Lower lobe of right lung (tissue), 2 donors: Measurements from ENCODE around the gene MAGEA1. TPM values are rescaled to one million over a fixed set of nuclear protein-coding genes. Genes with fewer than 3 reads are reported as not detected.
A peak's percentile ranks its signal among the peaks of the same experiment; 100 is the strongest.
"Not testable (repeated sequence)": the region's sequence is repeated elsewhere in the genome, so short reads cannot be mapped to it uniquely, and the experiment has no call there.

Experiments
- ATAC-seq, 2 donors: fragments of 200-7000 bp; cut with Tn5 transposase; one replicate each; pipeline ENCODE4 v1.9.1; 2020 to 2022; ENCODE audit warnings: mild to moderate bottlenecking in 2 of 2, moderate library complexity in 2 of 2
- DNase-seq: peaks from one replicate; pipeline ENCODE4 v3.0.0-alpha.2; 2020
- H3K27ac ChIP-seq: fragments of 200-600 bp; one replicate; pipeline ENCODE4 v1.8.0; 2022
- H3K27me3 ChIP-seq: fragments of 200-600 bp; one replicate; pipeline ENCODE4 v1.8.0; 2022; ENCODE audit warnings: low read depth
- H3K36me3 ChIP-seq: fragments of 200-600 bp; one replicate; pipeline ENCODE4 v1.8.0; 2022; ENCODE audit warnings: mild to moderate bottlenecking
- H3K4me1 ChIP-seq: fragments of 200-600 bp; one replicate; pipeline ENCODE4 v1.8.0; 2022
- H3K4me3 ChIP-seq: fragments of 200-600 bp; one replicate; pipeline ENCODE4 v1.8.0; 2022; ENCODE audit warnings: mild to moderate bottlenecking
- H3K9me3 ChIP-seq: fragments of 200-600 bp; one replicate; pipeline ENCODE4 v1.8.0; 2022
- CTCF ChIP-seq: fragments of 200-600 bp; IDR thresholded peaks from one replicate; pipeline ENCODE4 v1.8.0; 2022; ENCODE audit warnings: antibody characterized with exemption, mild to moderate bottlenecking
- intact Hi-C: fragments of 100-400 bp; cut with DNase I; formaldehyde crosslinking; loops from one replicate; pipeline ENCODE4 v1.11.0; 2022
- long read RNA-seq: library from polyadenylated mRNA; unstranded; transcript quantifications from one replicate; pipeline ENCODE4 v2.0.0, GENCODE V29; 2021
- total RNA-seq: library from RNA; stranded (reverse); fragmentation: NEBNext Ultra II Directional; extraction: Animal tissue kit (Norgen Biotek cat#: 25700); gene quantifications from one replicate; pipeline ENCODE4 v1.2.1, GENCODE V29; 2021
- donor health status: DM: no; HTN: yes; CAD: no; lungs with severe emphysema.

The MAGEA1 gene
- total RNA-seq, result not detected
- long read RNA-seq, result 0 reads

GRCh38 chrX:153179131-153179530 is at the start of gene MAGEA1:
MAGEA1 (plus strand) TSS chrX:153179284; CDS start chrX:153182390, 3,106 bp downstream.
- Histone ChIP-seq H3K36me3 (no peaks in the 10 kb centered on the region), H3K4me3 (no peak within 1 kb of the TSS), H3K9me3 (no peaks in the 10 kb centered on the region), H3K27me3 (no peaks in the 10 kb centered on the region), H3K4me1 (no peaks in the 10 kb centered on the region), H3K27ac (no peak within 1 kb of the TSS)
- intact Hi-C loops, result no loop called here
- no peak for DNase-seq
- no peak for TF ChIP-seq CTCF
- no peak for ATAC-seq

GRCh38 chrX:153132924-153133323 is 46.2 kb upstream of the MAGEA1 start:
- H3K4me3 ChIP-seq, intact Hi-C loops, H3K27me3 ChIP-seq, ATAC-seq, H3K4me1 ChIP-seq, DNase-seq, H3K9me3 ChIP-seq, H3K27ac ChIP-seq, H3K36me3 ChIP-seq: not testable (repeated sequence)

DNA sequence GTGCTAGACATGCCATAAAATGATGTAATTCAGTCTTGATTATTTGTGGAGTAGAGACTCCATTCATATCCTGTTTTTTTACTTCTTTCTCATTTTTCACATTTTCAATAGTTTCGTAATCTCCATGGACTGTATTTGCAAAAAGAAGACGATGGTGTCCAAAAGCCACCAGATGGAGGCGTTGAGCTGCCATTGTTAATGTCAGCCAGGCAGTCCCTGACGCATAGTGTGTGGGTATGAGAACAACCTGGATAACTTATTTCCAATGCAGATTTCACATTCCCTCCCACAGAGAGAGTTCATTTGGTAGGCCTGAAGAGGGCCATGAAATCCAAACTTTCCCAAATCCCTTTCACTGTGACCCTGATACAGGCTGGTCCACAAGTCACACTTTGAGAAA is 40.0 kb upstream of the MAGEA1 start:
- intact Hi-C loops, H3K4me1 ChIP-seq, H3K4me3 ChIP-seq, H3K27me3 ChIP-seq, H3K27ac ChIP-seq, H3K36me3 ChIP-seq, DNase-seq, H3K9me3 ChIP-seq: not testable (repeated sequence)
- ATAC-seq, result peak; percentile 53 to 74

- H3K27me3 ChIP-seq, H3K9me3 ChIP-seq, ATAC-seq, H3K36me3 ChIP-seq, H3K27ac ChIP-seq, DNase-seq, intact Hi-C loops, H3K4me1 ChIP-seq, H3K4me3 ChIP-seq: not testable (repeated sequence)
Observed at GRCh38 chrX:153146288-153146687, 32.8 kb upstream of the MAGEA1 start.

GRCh38 chrX:153153516-153153915 is 25.6 kb upstream of the MAGEA1 start:
- no peak for TF ChIP-seq CTCF
- intact Hi-C loops, result no loop called here
- Histone ChIP-seq H3K27me3 (no peaks in the 10 kb centered on the region), H3K36me3 (no peaks in the 10 kb centered on the region), H3K4me1 (no peaks in the 10 kb centered on the region), H3K27ac (no peak overlapping the region), H3K4me3 (no peak overlapping the region), H3K9me3 (no peaks in the 10 kb centered on the region)
- ATAC-seq (no peak), DNase-seq (no peak)

DNA sequence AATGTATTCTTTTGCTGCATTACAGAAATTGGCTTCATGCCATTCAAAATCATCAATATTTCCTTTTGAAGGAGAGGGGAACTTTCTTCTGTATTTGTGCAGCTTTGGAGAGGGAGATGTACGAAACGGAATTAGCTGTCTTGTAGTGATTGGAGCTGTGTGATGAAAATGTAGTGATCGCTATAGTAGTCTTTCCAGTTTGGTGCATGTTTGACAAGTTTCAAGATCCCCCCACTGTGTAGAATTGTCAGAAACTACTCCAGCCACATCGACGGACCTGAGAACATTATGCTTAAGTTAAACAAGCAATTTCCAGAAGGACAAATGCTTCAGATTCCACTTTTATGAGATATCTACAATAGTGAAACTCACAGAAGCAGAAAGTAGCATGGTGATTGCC is 21.6 kb upstream of the MAGEA1 start:
- DNase-seq, result no peak

GRCh38 chrX:153158319-153158718 is 20.8 kb upstream of the MAGEA1 start:
- no peak for TF ChIP-seq CTCF
- ATAC-seq (no peak), DNase-seq (no peak)
- H3K4me1 ChIP-seq, result no peaks in the 10 kb centered on the region
- intact Hi-C loops, result no loop called here
- no peak overlapping the region for H3K27ac ChIP-seq
- H3K9me3 ChIP-seq, result no peaks in the 10 kb centered on the region
- no peaks in the 10 kb centered on the region for H3K27me3 ChIP-seq
- no peak overlapping the region for H3K4me3 ChIP-seq
- no peaks in the 10 kb centered on the region for H3K36me3 ChIP-seq

More for the DNA sequence above, 21.6 kb upstream of the MAGEA1 start:
- no peak overlapping the region for H3K4me3 ChIP-seq
- TF ChIP-seq CTCF, result no peak
- H3K27ac ChIP-seq, result no peak overlapping the region
- H3K4me1 ChIP-seq, result no peaks in the 10 kb centered on the region
- H3K9me3 ChIP-seq, result no peaks in the 10 kb centered on the region
- ATAC-seq, result no peak
- no peaks in the 10 kb centered on the region for H3K27me3 ChIP-seq
- intact Hi-C loops, result no loop called here
- H3K36me3 ChIP-seq, result no peaks in the 10 kb centered on the region
